ENCODE results near the gene TMEM248. TPM values are rescaled to one million over a fixed set of nuclear protein-coding genes. Genes with fewer than 3 reads are reported as not detected.
A peak's percentile ranks its signal among the peaks of the same experiment; 100 is the strongest.
"Not testable (repeated sequence)": the region's sequence is repeated elsewhere in the genome, so short reads cannot be mapped to it uniquely, and the experiment has no call there.

TMEM248 gene
- total RNA-seq, 1 experiment from 2014 or later = 101 TPM

- DNase-seq (ENCODE audit: low read depth) = peak; percentile 10
- in situ Hi-C loops (cut with HindIII; ENCODE audit: low pct_unique_long_range_greater_than_20kb, low sequenced_read_pairs) = no loop called here
Measured at GRCh38 chr7:66930341-66930740, 9.3 kb downstream of the TMEM248 start.

GRCh38 chr7:66933469-66933868 lies 12.4 kb downstream of the TMEM248 start:
- in situ Hi-C loops (cut with HindIII; ENCODE audit: low pct_unique_long_range_greater_than_20kb, low sequenced_read_pairs) = no loop called here

GRCh38 chr7:66937940-66938339 lies 16.9 kb downstream of the TMEM248 start:
- DNase-seq (ENCODE audit: low read depth) = no peak
- in situ Hi-C loops (cut with HindIII; ENCODE audit: low pct_unique_long_range_greater_than_20kb, low sequenced_read_pairs) = no loop called here

More at GRCh38 chr7:66933469-66933868, 12.4 kb downstream of the TMEM248 start:
- no peak for DNase-seq (ENCODE audit: low read depth)

GRCh38 chr7:66939325-66939724 lies 18.3 kb downstream of the TMEM248 start:
- in situ Hi-C loops (cut with HindIII; ENCODE audit: low pct_unique_long_range_greater_than_20kb, low sequenced_read_pairs) = no loop called here
- no peak for DNase-seq (ENCODE audit: low read depth)

- in situ Hi-C loops (cut with HindIII; ENCODE audit: low pct_unique_long_range_greater_than_20kb, low sequenced_read_pairs) = no loop called here
- DNase-seq (ENCODE audit: low read depth) = no peak
Measured at GRCh38 chr7:66946545-66946944, 25.5 kb downstream of the TMEM248 start.

GRCh38 chr7:66948480-66949109 lies 27.6 kb downstream of the TMEM248 start:
- DNase-seq (ENCODE audit: low read depth) = no peak
- in situ Hi-C loops (cut with HindIII; ENCODE audit: low pct_unique_long_range_greater_than_20kb, low sequenced_read_pairs) = no loop called here

- in situ Hi-C loops (cut with HindIII; ENCODE audit: low pct_unique_long_range_greater_than_20kb, low sequenced_read_pairs) = no loop called here
- no peak for DNase-seq (ENCODE audit: low read depth)
Measured at GRCh38 chr7:66950311-66950710, 29.3 kb downstream of the TMEM248 start.

GRCh38 chr7:66950763-66951162 lies 29.7 kb downstream of the TMEM248 start:
- in situ Hi-C loops (cut with HindIII; ENCODE audit: low pct_unique_long_range_greater_than_20kb, low sequenced_read_pairs) = no loop called here
- peak; percentile 16 for DNase-seq (ENCODE audit: low read depth)

- in situ Hi-C loops (cut with HindIII; ENCODE audit: low pct_unique_long_range_greater_than_20kb, low sequenced_read_pairs) = no loop called here
- peak; percentile 84 for DNase-seq (ENCODE audit: low read depth)
Measured at GRCh38 chr7:66952343-66953043, 31.5 kb downstream of the TMEM248 start.

- no peak for DNase-seq (ENCODE audit: low read depth)
- in situ Hi-C loops (cut with HindIII; ENCODE audit: low pct_unique_long_range_greater_than_20kb, low sequenced_read_pairs) = no loop called here
Measured at GRCh38 chr7:66953044-66953427, 32.0 kb downstream of the TMEM248 start.

GRCh38 chr7:66957595-66958290 lies 36.7 kb downstream of the TMEM248 start:
- no peak for DNase-seq (ENCODE audit: low read depth)
- in situ Hi-C loops (cut with HindIII; ENCODE audit: low pct_unique_long_range_greater_than_20kb, low sequenced_read_pairs) = no loop called here

GRCh38 chr7:66958538-66959350 lies 37.7 kb downstream of the TMEM248 start:
- DNase-seq (ENCODE audit: low read depth) = no peak
- in situ Hi-C loops (cut with HindIII; ENCODE audit: low pct_unique_long_range_greater_than_20kb, low sequenced_read_pairs) = no loop called here

GRCh38 chr7:66960192-66960591 lies 39.2 kb downstream of the TMEM248 start:
- no peak for DNase-seq (ENCODE audit: low read depth)
- in situ Hi-C loops (cut with HindIII; ENCODE audit: low pct_unique_long_range_greater_than_20kb, low sequenced_read_pairs) = no loop called here

- no peak for DNase-seq (ENCODE audit: low read depth)
- in situ Hi-C loops (cut with HindIII; ENCODE audit: low pct_unique_long_range_greater_than_20kb, low sequenced_read_pairs) = no loop called here
Measured at GRCh38 chr7:66961096-66961495, 40.1 kb downstream of the TMEM248 start.

GRCh38 chr7:66964411-66964810 lies 43.4 kb downstream of the TMEM248 start:
- in situ Hi-C loops (cut with HindIII; ENCODE audit: low pct_unique_long_range_greater_than_20kb, low sequenced_read_pairs) = no loop called here
- no peak for DNase-seq (ENCODE audit: low read depth)

GRCh38 chr7:66967029-66967428 lies 46.0 kb downstream of the TMEM248 start:
- no peak for DNase-seq (ENCODE audit: low read depth)
- in situ Hi-C loops (cut with HindIII; ENCODE audit: low pct_unique_long_range_greater_than_20kb, low sequenced_read_pairs) = no loop called here

GRCh38 chr7:66969001-66969400 lies 48.0 kb downstream of the TMEM248 start:
- in situ Hi-C loops (cut with HindIII; ENCODE audit: low pct_unique_long_range_greater_than_20kb, low sequenced_read_pairs); DNase-seq (ENCODE audit: low read depth): not testable (repeated sequence)

GRCh38 chr7:66970310-66970709 lies 49.3 kb downstream of the TMEM248 start:
- no peak for DNase-seq (ENCODE audit: low read depth)
- in situ Hi-C loops (cut with HindIII; ENCODE audit: low pct_unique_long_range_greater_than_20kb, low sequenced_read_pairs) = no loop called here

All from Caki2 (cell line).